Measurements from ENCODE around the gene UBE2F. TPM values are rescaled to one million over a fixed set of nuclear protein-coding genes. Genes with fewer than 3 reads are reported as not detected.
A peak's percentile ranks its signal among the peaks of the same experiment; 100 is the strongest.
"Not testable (repeated sequence)": the region's sequence is repeated elsewhere in the genome, so short reads cannot be mapped to it uniquely, and the experiment has no call there.

The UBE2F gene
- total and polyA plus RNA-seq, 12 donors = 26.8 to 101 (median 54.5) TPM

- DNase-seq = peak in 1 of 7 donors; percentile 7
- Histone ChIP-seq H3K27me3 (no peaks in the 10 kb centered on the region), H3K27ac (no peak overlapping the region), H3K4me3 (no peak overlapping the region), H3K36me3 (replicated peaks in 1 of 2) (no peaks in the 10 kb centered on the region), H3K4me1 (replicated peaks in 1 of 2) (peaks cover 0 to 7% of the 10 kb centered on the region in 2 donors), H3K9me3 (replicated peaks in 1 of 3) (no peaks in the 10 kb centered on the region)
- TF ChIP-seq, protein P1, sequence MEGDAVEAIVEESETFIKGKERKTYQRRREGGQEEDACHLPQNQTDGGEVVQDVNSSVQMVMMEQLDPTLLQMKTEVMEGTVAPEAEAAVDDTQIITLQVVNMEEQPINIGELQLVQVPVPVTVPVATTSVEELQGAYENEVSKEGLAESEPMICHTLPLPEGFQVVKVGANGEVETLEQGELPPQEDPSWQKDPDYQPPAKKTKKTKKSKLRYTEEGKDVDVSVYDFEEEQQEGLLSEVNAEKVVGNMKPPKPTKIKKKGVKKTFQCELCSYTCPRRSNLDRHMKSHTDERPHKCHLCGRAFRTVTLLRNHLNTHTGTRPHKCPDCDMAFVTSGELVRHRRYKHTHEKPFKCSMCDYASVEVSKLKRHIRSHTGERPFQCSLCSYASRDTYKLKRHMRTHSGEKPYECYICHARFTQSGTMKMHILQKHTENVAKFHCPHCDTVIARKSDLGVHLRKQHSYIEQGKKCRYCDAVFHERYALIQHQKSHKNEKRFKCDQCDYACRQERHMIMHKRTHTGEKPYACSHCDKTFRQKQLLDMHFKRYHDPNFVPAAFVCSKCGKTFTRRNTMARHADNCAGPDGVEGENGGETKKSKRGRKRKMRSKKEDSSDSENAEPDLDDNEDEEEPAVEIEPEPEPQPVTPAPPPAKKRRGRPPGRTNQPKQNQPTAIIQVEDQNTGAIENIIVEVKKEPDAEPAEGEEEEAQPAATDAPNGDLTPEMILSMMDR (IDR thresholded peaks at IDR 0.05) = no peak
- no peak for TF ChIP-seq POLR2A (IDR thresholded peaks at IDR 0.05)
- intact Hi-C loops (cut with DNase I) = no loop called here
- 68 to 76% (median 71%) methylated on average over 3 of the region's 3 CpGs for WGBS, 4 donors
Measured at GRCh38 chr2:238055841-238056240, 89.0 kb downstream of the UBE2F start.

- intact Hi-C loops (cut with DNase I); H3K9me3 ChIP-seq (replicated peaks in 1 of 3); H3K36me3 ChIP-seq (replicated peaks in 1 of 2); H3K27me3 ChIP-seq; H3K27ac ChIP-seq; H3K4me3 ChIP-seq: not testable (repeated sequence)
- H3K4me1 ChIP-seq (replicated peaks in 1 of 2) = peaks cover 0 to 14% of the 10 kb centered on the region in 2 donors
- WGBS, 4 donors = 82 to 94% (median 91%) methylated on average over 1 to 44 of the region's 44 CpGs
- DNase-seq = peak in 1 of 7 donors; percentile 44
Measured at GRCh38 chr2:238057696-238058575, 91.1 kb downstream of the UBE2F start.

DNA sequence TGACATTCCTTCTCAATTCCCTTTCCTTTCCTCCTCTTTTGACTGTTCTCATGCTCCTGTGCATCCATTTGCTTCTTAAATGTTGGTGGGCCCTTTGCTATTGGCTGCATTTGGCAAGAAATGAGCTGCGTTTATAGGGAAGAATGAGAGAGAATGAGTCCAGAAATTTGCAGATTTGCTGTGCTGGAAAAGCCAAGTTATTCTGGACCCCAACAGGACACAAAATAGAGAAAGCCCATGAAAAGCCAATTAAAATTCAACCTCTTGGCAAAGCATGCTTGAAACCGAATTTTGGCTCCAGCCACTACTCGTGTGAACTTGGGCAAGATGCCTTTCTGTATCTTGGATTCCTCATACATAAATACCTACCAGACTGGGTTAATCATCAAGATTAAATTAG is 92.7 kb downstream of the UBE2F start:
- H3K27ac ChIP-seq = no peak overlapping the region
- TF ChIP-seq POLR2A (IDR thresholded peaks at IDR 0.05) = no peak
- TF ChIP-seq, protein P1 (IDR thresholded peaks at IDR 0.05) = no peak
- H3K9me3 ChIP-seq (replicated peaks in 1 of 3) = no peaks in the 10 kb centered on the region
- H3K27me3 ChIP-seq = no peaks in the 10 kb centered on the region
- H3K4me1 ChIP-seq (replicated peaks in 1 of 2) = peaks cover 0 to 14% of the 10 kb centered on the region in 2 donors
- intact Hi-C loops (cut with DNase I) = no loop called here
- DNase-seq = peak in 1 of 7 donors; percentile 21
- peak overlapping the region in 1 of 4 donors; percentile 78 for H3K4me3 ChIP-seq
- peaks cover 0 to 3% of the 10 kb centered on the region in 2 donors for H3K36me3 ChIP-seq (replicated peaks in 1 of 2)
- 90 to 99% (median 92%) methylated on average over 3 of the region's 3 CpGs for WGBS, 4 donors

GRCh38 chr2:238060096-238060541 is 93.3 kb downstream of the UBE2F start:
- intact Hi-C loops (cut with DNase I) = loop anchor here in 1 of 2 donors (5.0 kb wide), 1 partner anchor 93 kb away; the partner anchor contains the start of gene UBE2F
- WGBS, 4 donors = 1 to 5% (median 3%) methylated on average over 11 to 18 of the region's 18 CpGs

More at GRCh38 chr2:238060096-238060541, 93.3 kb downstream of the UBE2F start:
- peak overlapping the region; percentile 50 to 93 (median 88) for H3K27ac ChIP-seq
- TF ChIP-seq POLR2A (IDR thresholded peaks at IDR 0.05) = no peak
- TF ChIP-seq, protein P1 (IDR thresholded peaks at IDR 0.05) = no peak
- no peaks in the 10 kb centered on the region for H3K27me3 ChIP-seq
- H3K36me3 ChIP-seq (replicated peaks in 1 of 2) = peaks cover 0 to 9% of the 10 kb centered on the region in 2 donors
- H3K9me3 ChIP-seq (replicated peaks in 1 of 3) = no peaks in the 10 kb centered on the region
- peak in 1 of 7 donors; percentile 46 for DNase-seq
- peaks cover 0 to 14% of the 10 kb centered on the region in 2 donors for H3K4me1 ChIP-seq (replicated peaks in 1 of 2)
- H3K4me3 ChIP-seq = peak overlapping the region; percentile 37 to 99 (median 85)

Data from adrenal gland (tissue), 12 donors.